Stimulated activated CD8-positive, alpha-beta memory T cell treated with anti-CD3 and anti-CD28 coated beads, Interleukin-7, amount 100 ng/mL, for 48 hours (primary cell): ENCODE results near the gene ATG10.
"Not testable (repeated sequence)": the region's sequence is repeated elsewhere in the genome, so short reads cannot be mapped to it uniquely, and the experiment has no call there.

Source experiments
- DNase-seq, 2 donors: peaks; one replicate each; pipeline ENCODE4 v3.0.0-alpha.2; 2020; ENCODE audit warnings: low read depth in 1 of 2; ENCODE audit errors: extremely low read depth in 1 of 2

ATG10 gene

GRCh38 chr5:82217917-82218316, 246.1 kb downstream of the ATG10 start:
- DNase-seq, result no peak

- no peak for DNase-seq
Measured at GRCh38 chr5:82218374-82219156, 246.7 kb downstream of the ATG10 start.

GRCh38 chr5:82221020-82221419, 249.2 kb downstream of the ATG10 start:
- DNase-seq, result no peak

GRCh38 chr5:82222597-82223574, 251.1 kb downstream of the ATG10 start:
- no peak for DNase-seq

- DNase-seq, result peak; percentile 13 to 39
Measured at GRCh38 chr5:82225525-82226172, 253.8 kb downstream of the ATG10 start.

GRCh38 chr5:82234885-82235284, 263.1 kb downstream of the ATG10 start:
- no peak for DNase-seq

GRCh38 chr5:82244151-82244550, 272.3 kb downstream of the ATG10 start:
- no peak for DNase-seq

- DNase-seq, result no peak
Measured at GRCh38 chr5:82244854-82245635, 273.2 kb downstream of the ATG10 start.

GRCh38 chr5:82246960-82247574, 275.2 kb downstream of the ATG10 start:
- DNase-seq, result no peak

GRCh38 chr5:82252744-82253143, 280.9 kb downstream of the ATG10 start:
- no peak for DNase-seq

GRCh38 chr5:82255844-82256243, 284.0 kb downstream of the ATG10 start:
- no peak for DNase-seq

GRCh38 chr5:82257247-82257646, 285.4 kb downstream of the ATG10 start:
- no peak for DNase-seq

- DNase-seq, result no peak
Measured at GRCh38 chr5:82257729-82258128, 285.9 kb downstream of the ATG10 start.

- no peak for DNase-seq
Measured at GRCh38 chr5:82259172-82259800, 287.5 kb downstream of the ATG10 start.

- no peak for DNase-seq
Measured at GRCh38 chr5:82265047-82265446, 293.2 kb downstream of the ATG10 start.

GRCh38 chr5:82267297-82267933, 295.6 kb downstream of the ATG10 start:
- DNase-seq, result not testable (repeated sequence)

GRCh38 chr5:82269363-82269762, 297.5 kb downstream of the ATG10 start:
- DNase-seq, result not testable (repeated sequence)

GRCh38 chr5:82272571-82273356, 300.9 kb downstream of the ATG10 start:
- not testable (repeated sequence) for DNase-seq
